ENCODE results near the gene LRIG1. TPM values are rescaled to one million over a fixed set of nuclear protein-coding genes. Genes with fewer than 3 reads are reported as not detected.

The LRIG1 gene
- total RNA-seq, 2 donors from 2014 or later, result 119 to 186 TPM

DNA sequence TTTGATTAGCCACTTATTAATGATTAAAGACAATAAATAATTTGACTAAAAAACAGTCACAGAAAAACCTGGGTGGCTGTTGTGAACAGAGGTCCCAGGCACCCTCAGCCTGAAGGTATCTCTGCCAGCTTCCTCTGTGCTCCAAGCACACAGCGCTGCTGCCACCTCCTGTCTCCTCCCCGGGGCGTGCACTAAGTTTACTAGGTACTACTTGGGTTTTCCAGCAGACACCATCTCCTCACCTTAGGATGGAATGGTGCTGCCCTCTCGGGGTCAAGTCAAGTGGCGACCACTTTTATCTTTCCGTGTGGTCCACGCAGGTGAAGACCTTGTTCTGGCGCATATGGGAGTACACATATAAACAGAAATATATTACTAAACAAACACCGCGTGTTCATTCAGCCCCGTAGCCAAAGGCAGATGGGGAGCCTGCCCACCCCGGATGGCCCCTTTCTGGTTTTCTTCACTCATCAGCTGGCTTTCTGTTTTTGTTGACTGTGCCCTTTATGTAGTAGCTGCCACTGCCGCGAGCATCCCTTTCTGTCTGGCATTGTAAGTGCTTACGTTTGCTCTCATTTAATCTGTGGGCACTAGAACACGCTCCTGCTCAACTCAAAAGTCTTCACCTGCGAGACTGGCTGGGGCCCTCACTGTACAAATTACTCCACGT lies 128.0 kb downstream of the LRIG1 start:
- no peaks in the 10 kb centered on the region for H3K4me1 ChIP-seq (replicated peaks)
- WGBS, result 62% methylated on average over 18 of the region's 18 CpGs
- no peak overlapping the region for H3K4me3 ChIP-seq
- TF ChIP-seq, protein P1, sequence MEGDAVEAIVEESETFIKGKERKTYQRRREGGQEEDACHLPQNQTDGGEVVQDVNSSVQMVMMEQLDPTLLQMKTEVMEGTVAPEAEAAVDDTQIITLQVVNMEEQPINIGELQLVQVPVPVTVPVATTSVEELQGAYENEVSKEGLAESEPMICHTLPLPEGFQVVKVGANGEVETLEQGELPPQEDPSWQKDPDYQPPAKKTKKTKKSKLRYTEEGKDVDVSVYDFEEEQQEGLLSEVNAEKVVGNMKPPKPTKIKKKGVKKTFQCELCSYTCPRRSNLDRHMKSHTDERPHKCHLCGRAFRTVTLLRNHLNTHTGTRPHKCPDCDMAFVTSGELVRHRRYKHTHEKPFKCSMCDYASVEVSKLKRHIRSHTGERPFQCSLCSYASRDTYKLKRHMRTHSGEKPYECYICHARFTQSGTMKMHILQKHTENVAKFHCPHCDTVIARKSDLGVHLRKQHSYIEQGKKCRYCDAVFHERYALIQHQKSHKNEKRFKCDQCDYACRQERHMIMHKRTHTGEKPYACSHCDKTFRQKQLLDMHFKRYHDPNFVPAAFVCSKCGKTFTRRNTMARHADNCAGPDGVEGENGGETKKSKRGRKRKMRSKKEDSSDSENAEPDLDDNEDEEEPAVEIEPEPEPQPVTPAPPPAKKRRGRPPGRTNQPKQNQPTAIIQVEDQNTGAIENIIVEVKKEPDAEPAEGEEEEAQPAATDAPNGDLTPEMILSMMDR (IDR thresholded peaks at IDR 0.05), result peak in 2 of 4 experiments; percentile 23 to 32
- no peak for TF ChIP-seq POLR2AphosphoS5 (IDR thresholded peaks at IDR 0.05)
- H3K9me3 ChIP-seq, result no peaks in the 10 kb centered on the region
- peaks cover 0 to 4% of the 10 kb centered on the region in 2 donors for H3K36me3 ChIP-seq
- H3K27ac ChIP-seq, result no peak overlapping the region
- no peak for DNase-seq (ENCODE audit: low spot score)
- intact Hi-C loops (cut with DNase I), result loop anchor here (10.0 kb wide), 1 partner anchor 98 kb away; no protein-coding TSS in a partner anchor
- H3K27me3 ChIP-seq (replicated peaks; ENCODE audit: insufficient read depth), result no peaks in the 10 kb centered on the region

DNA sequence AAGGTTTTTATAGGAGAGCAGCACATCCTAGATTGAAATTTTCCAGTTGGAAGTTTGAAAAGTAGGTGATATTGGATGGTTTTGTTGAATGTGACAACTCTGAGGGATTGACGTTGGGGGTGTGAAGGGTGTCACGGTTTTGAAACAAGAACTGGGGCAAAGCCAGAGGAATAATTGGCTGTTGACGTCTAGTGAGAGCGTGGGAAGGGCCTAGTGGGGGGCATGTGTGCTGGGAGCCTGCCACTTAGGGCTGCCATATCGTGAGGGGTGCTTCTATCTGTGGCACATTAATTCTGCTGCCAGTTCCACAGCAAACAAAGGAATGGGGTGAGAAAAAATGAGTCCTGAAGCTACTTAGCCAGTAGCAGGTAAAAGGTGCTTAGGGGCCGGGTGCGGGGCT lies 129.4 kb downstream of the LRIG1 start:
- Histone ChIP-seq H3K27me3 (replicated peaks; ENCODE audit: insufficient read depth) (no peaks in the 10 kb centered on the region), H3K9me3 (no peaks in the 10 kb centered on the region), H3K4me1 (replicated peaks) (no peaks in the 10 kb centered on the region), H3K4me3 (no peak overlapping the region), H3K27ac (no peak overlapping the region), H3K36me3 (no peaks in the 10 kb centered on the region)
- intact Hi-C loops (cut with DNase I), result loop anchor here (10.0 kb wide), 1 partner anchor 97 kb away; no protein-coding TSS in a partner anchor
- TF ChIP-seq POLR2A (IDR thresholded peaks at IDR 0.05) (no peak), POLR2AphosphoS5 (IDR thresholded peaks at IDR 0.05) (no peak)
- TF ChIP-seq, protein P1 (IDR thresholded peaks at IDR 0.05), result no peak
- WGBS, result 87% methylated on average over 7 of the region's 7 CpGs
- no peak for DNase-seq (ENCODE audit: low spot score)

DNA sequence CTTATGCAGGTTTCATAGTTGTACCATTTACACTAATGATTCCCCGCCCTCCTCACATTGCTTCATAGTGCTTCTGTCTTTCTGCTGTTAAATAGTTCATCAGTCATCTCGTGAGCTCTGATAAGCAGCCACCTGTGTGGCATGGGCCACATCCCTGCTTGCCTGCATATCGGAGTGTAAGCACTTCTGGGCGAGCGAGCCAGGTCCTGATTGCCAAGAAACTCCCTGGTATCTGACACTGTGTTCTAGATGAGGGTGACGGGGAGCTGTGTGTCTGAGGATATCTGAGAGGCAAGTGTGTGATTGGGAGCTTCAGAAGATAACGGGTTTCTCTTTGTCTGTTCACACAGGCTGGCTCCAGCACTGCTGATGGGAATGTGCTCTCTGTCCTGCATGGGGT lies 130.6 kb downstream of the LRIG1 start:
- 89% methylated on average over 7 of the region's 7 CpGs for WGBS
- TF ChIP-seq, protein P1 (IDR thresholded peaks at IDR 0.05), result no peak
- no peak for TF ChIP-seq POLR2A (IDR thresholded peaks at IDR 0.05)
- no peak for TF ChIP-seq POLR2AphosphoS5 (IDR thresholded peaks at IDR 0.05)
- H3K27ac ChIP-seq, result no peak overlapping the region
- no peaks in the 10 kb centered on the region for H3K36me3 ChIP-seq
- no peaks in the 10 kb centered on the region for H3K27me3 ChIP-seq (replicated peaks; ENCODE audit: insufficient read depth)
- H3K9me3 ChIP-seq, result no peaks in the 10 kb centered on the region
- no peaks in the 10 kb centered on the region for H3K4me1 ChIP-seq (replicated peaks)
- no peak overlapping the region for H3K4me3 ChIP-seq
- DNase-seq (ENCODE audit: low spot score), result no peak
- intact Hi-C loops (cut with DNase I), result loop anchor here (10.0 kb wide), 1 partner anchor 95 kb away; no protein-coding TSS in a partner anchor

DNA sequence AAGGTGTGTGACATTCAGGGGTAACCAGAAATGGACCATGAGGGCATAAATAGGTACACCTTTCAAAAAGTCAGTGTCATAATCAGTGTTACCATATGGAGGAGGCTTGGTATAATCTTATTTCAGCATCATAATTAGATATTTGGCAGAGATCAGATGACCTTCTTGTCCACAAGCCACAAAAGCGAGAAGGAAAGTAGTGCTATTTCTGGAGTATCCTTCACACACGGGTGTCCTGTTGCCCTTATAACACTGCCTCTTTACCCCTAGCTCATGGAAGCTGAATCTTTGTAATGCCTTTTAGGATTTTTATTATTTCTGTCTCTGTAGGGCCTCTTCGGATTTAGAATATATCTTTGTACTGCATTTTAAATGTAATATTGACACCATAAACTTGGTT lies 132.8 kb downstream of the LRIG1 start:
- WGBS, result 85% methylated on average over 3 of the region's 3 CpGs
- Histone ChIP-seq H3K4me3 (no peak overlapping the region), H3K4me1 (replicated peaks) (no peaks in the 10 kb centered on the region), H3K36me3 (no peaks in the 10 kb centered on the region), H3K9me3 (no peaks in the 10 kb centered on the region), H3K27ac (no peak overlapping the region), H3K27me3 (replicated peaks; ENCODE audit: insufficient read depth) (no peaks in the 10 kb centered on the region)
- TF ChIP-seq, protein P1 (IDR thresholded peaks at IDR 0.05), result no peak
- TF ChIP-seq POLR2AphosphoS5 (IDR thresholded peaks at IDR 0.05), result no peak
- no peak for TF ChIP-seq POLR2A (IDR thresholded peaks at IDR 0.05)
- intact Hi-C loops (cut with DNase I), result no loop called here
- no peak for DNase-seq (ENCODE audit: low spot score)

DNA sequence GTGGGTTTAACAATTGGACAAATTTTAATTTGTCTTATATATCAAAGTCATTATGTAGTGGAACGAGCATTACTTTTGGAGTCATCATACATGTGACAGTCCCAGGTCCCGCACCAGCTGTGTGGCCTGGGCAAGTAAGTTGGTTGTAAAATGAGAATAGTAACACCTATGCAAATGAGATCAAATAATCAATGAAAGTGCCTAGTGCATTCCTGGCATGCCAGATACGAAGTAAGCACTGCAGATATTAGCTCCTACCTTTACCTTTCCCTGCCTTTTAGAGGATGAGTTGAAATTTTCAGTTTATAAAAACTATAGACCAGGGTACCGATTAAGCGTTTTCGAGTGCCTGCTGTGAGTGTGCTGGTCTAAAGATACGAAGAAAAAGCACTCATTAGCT lies 134.1 kb downstream of the LRIG1 start:
- H3K27ac ChIP-seq, result no peak overlapping the region
- no peak for DNase-seq (ENCODE audit: low spot score)
- WGBS, result 91% methylated on average over 7 of the region's 7 CpGs
- intact Hi-C loops (cut with DNase I), result no loop called here
- no peak overlapping the region for H3K4me3 ChIP-seq
- no peaks in the 10 kb centered on the region for H3K27me3 ChIP-seq (replicated peaks; ENCODE audit: insufficient read depth)
- no peaks in the 10 kb centered on the region for H3K9me3 ChIP-seq
- no peaks in the 10 kb centered on the region for H3K36me3 ChIP-seq
- TF ChIP-seq POLR2A (IDR thresholded peaks at IDR 0.05), result no peak
- no peak for TF ChIP-seq POLR2AphosphoS5 (IDR thresholded peaks at IDR 0.05)
- TF ChIP-seq, protein P1 (IDR thresholded peaks at IDR 0.05), result no peak
- no peaks in the 10 kb centered on the region for H3K4me1 ChIP-seq (replicated peaks)

Data from prostate gland (tissue), 2 donors.